A673 (cell line): Measurements from ENCODE around the gene NAALADL2. TPM values are rescaled to one million over a fixed set of nuclear protein-coding genes. Genes with fewer than 3 reads are reported as not detected.

Source experiments
- BruUV-seq: library from RNA; stranded (reverse); fragments of 400-500 nt; replicated peaks from 2 replicates; lab custom pipeline; 2021; lab: Mats Ljungman, UMichigan
- CTCF ChIA-PET: fragments of 300-600 bp; sonication (Branson Sonifier 250); formaldehyde crosslinking; loops from one replicate; lab custom pipeline; 2022; ENCODE audit warnings: antibody characterized with exemption; lab: Charles Lee
- POLR2A ChIA-PET: fragments of 300-600 bp; sonication (Branson Sonifier 250); formaldehyde crosslinking; loops from one replicate; lab custom pipeline; 2022; ENCODE audit warnings: antibody characterized with exemption; ENCODE audit not compliant: low non-redundant PET; lab: Charles Lee
- DNase-seq: peaks from one replicate; pipeline ENCODE4 v3.0.0-alpha.2; 2015; ENCODE audit warnings: low spot score
- H3K27ac ChIP-seq: fragments of 200-600 bp; sonication (generic); 2 replicates; pipeline ENCODE4 v1.5.1; 2016; ENCODE audit warnings: mixed run types, low read depth, mild to moderate bottlenecking, mixed read lengths, antibody characterized with exemption, low read length; ENCODE audit not compliant: poor library complexity, severe bottlenecking
- H3K27me3 ChIP-seq: fragments of 200-600 bp; sonication (generic); replicated peaks from 2 replicates; pipeline ENCODE4 v1.6.1; 2017; ENCODE audit warnings: mixed run types, low read depth, mild to moderate bottlenecking, mixed read lengths, antibody characterized with exemption, low read length; ENCODE audit not compliant: insufficient read depth, poor library complexity
- H3K36me3 ChIP-seq: fragments of 200-600 bp; sonication (generic); 2 replicates; pipeline ENCODE4 v1.6.1; 2016; ENCODE audit warnings: mixed run types, mild to moderate bottlenecking, mixed read lengths, antibody characterized with exemption, low read length; ENCODE audit not compliant: insufficient read depth, poor library complexity, severe bottlenecking
- H3K4me1 ChIP-seq: fragments of 200-600 bp; sonication (generic); 2 replicates; pipeline ENCODE4 v1.6.1; 2017; ENCODE audit warnings: mixed run types, mild to moderate bottlenecking, mixed read lengths, antibody characterized with exemption, low read length; ENCODE audit not compliant: insufficient read depth, poor library complexity, severe bottlenecking
- H3K4me3 ChIP-seq: fragments of 200-600 bp; sonication (generic); 2 replicates; pipeline ENCODE4 v1.5.1; 2016; ENCODE audit warnings: low read depth, mixed run types, mild to moderate bottlenecking, mixed read lengths, low read length; ENCODE audit not compliant: poor library complexity, severe bottlenecking
- H3K9me3 ChIP-seq: fragments of 200-600 bp; sonication (generic); 2 replicates; pipeline ENCODE4 v1.6.1; 2016; ENCODE audit warnings: mixed run types, low read depth, mild to moderate bottlenecking, mixed read lengths, antibody characterized with exemption, low read length; ENCODE audit not compliant: poor library complexity, severe bottlenecking
- CTCF ChIP-seq: fragments of 300-800, 200-600 bp; sonication (generic); conservative IDR thresholded peaks from 2 replicates; pipeline ENCODE4 v1.5.1; 2017; ENCODE audit warnings: low read depth, mild to moderate bottlenecking, antibody characterized with exemption, low read length, moderate library complexity, mixed read lengths
- EZH2 ChIP-seq: fragments of 200-600 bp; sonication (generic); IDR thresholded peaks from 2 replicates; pipeline ENCODE4 v1.6.1; 2017; ENCODE audit warnings: borderline replicate concordance, low read depth, mild to moderate bottlenecking, mixed read lengths, antibody characterized with exemption, low read length; ENCODE audit not compliant: poor library complexity, severe bottlenecking
- intact Hi-C: fragments of 100-400 bp; cut with micrococcal nuclease; formaldehyde crosslinking; loops from one replicate; pipeline ENCODE4 v1.10.0; 2022; ENCODE audit not compliant: unreplicated experiment
- total RNA-seq: library from RNA; stranded (reverse); gene quantifications from 2 replicates; pipeline ENCODE4 v1.2.3, GENCODE V29; 2021

Gene NAALADL2
- total RNA-seq, 1 experiment from 2014 or later = 0.64 TPM

- intact Hi-C loops = no loop called here
- no peak for DNase-seq
- no peaks in the 10 kb centered on the region for H3K36me3 ChIP-seq
- H3K27me3 ChIP-seq = no peaks in the 10 kb centered on the region
- ChIA-PET POLR2A (no interaction called here), CTCF (no interaction called here)
- TF ChIP-seq CTCF (no peak), EZH2 (no peak)
- no peaks in the 10 kb centered on the region for H3K9me3 ChIP-seq
- no TSS peak for BruUV-seq
- H3K4me1 ChIP-seq = no peaks in the 10 kb centered on the region
- H3K27ac ChIP-seq = no peak overlapping the region
- no peak overlapping the region for H3K4me3 ChIP-seq
Measured at GRCh38 chr3:175258763-175259162, 399.6 kb downstream of the NAALADL2 start.

- Histone ChIP-seq H3K4me1 (no peaks in the 10 kb centered on the region), H3K27me3 (no peaks in the 10 kb centered on the region), H3K4me3 (no peak overlapping the region), H3K9me3 (no peaks in the 10 kb centered on the region), H3K27ac (no peak overlapping the region), H3K36me3 (no peaks in the 10 kb centered on the region)
- no peak for DNase-seq
- intact Hi-C loops = no loop called here
- no peak for TF ChIP-seq CTCF
- no peak for TF ChIP-seq EZH2
- no TSS peak for BruUV-seq
- ChIA-PET POLR2A (no interaction called here), CTCF (no interaction called here)
Measured at GRCh38 chr3:175260145-175260794, 401.1 kb downstream of the NAALADL2 start.

GRCh38 chr3:175266478-175266877 lies 407.3 kb downstream of the NAALADL2 start:
- ChIA-PET POLR2A (interaction anchor here (0.6 kb wide), 2 partner anchors 35 to 336 kb away, joined by 7 read pairs; no protein-coding TSS in a partner anchor), CTCF (no interaction called here)
- H3K9me3 ChIP-seq = no peaks in the 10 kb centered on the region
- H3K4me1 ChIP-seq = peaks cover 13% of the 10 kb centered on the region
- peak; percentile 2 for DNase-seq
- H3K4me3 ChIP-seq = no peak overlapping the region
- no peak overlapping the region for H3K27ac ChIP-seq
- no TSS peak for BruUV-seq
- intact Hi-C loops = no loop called here
- no peaks in the 10 kb centered on the region for H3K27me3 ChIP-seq
- no peaks in the 10 kb centered on the region for H3K36me3 ChIP-seq
- TF ChIP-seq CTCF = no peak
- TF ChIP-seq EZH2 = no peak
